ENCODE measurements around the gene ZNF316.
"Not testable (repeated sequence)": the region's sequence is repeated elsewhere in the genome, so short reads cannot be mapped to it uniquely, and the experiment has no call there.

The ZNF316 gene

GRCh38 chr7:6648066-6648814 is 11.1 kb downstream of the ZNF316 start:
- DNase-seq: no peak

- DNase-seq: no peak
Measured at GRCh38 chr7:6648815-6649104, 11.6 kb downstream of the ZNF316 start.

- no peak for DNase-seq
Measured at GRCh38 chr7:6649241-6649961, 12.3 kb downstream of the ZNF316 start.

GRCh38 chr7:6650086-6650485 is 13.0 kb downstream of the ZNF316 start:
- no peak for DNase-seq

- no peak for DNase-seq
Measured at GRCh38 chr7:6650521-6651011, 13.4 kb downstream of the ZNF316 start.

GRCh38 chr7:6651851-6652445 is 14.8 kb downstream of the ZNF316 start:
- no peak for DNase-seq

- DNase-seq: no peak
Measured at GRCh38 chr7:6652446-6653011, 15.4 kb downstream of the ZNF316 start.

- DNase-seq: no peak
Measured at GRCh38 chr7:6653071-6654003, 16.2 kb downstream of the ZNF316 start.

- DNase-seq: no peak
Measured at GRCh38 chr7:6654113-6654841, 17.2 kb downstream of the ZNF316 start.

- DNase-seq: no peak
Measured at GRCh38 chr7:6654842-6655610, 17.9 kb downstream of the ZNF316 start.

- DNase-seq: no peak
Measured at GRCh38 chr7:6655636-6656385, 18.7 kb downstream of the ZNF316 start.

- DNase-seq: no peak
Measured at GRCh38 chr7:6656413-6656812, 19.3 kb downstream of the ZNF316 start.

GRCh38 chr7:6658618-6659345 is 21.7 kb downstream of the ZNF316 start:
- no peak for DNase-seq

- DNase-seq: not testable (repeated sequence)
Measured at GRCh38 chr7:6670851-6671250, 33.7 kb downstream of the ZNF316 start.

GRCh38 chr7:6675807-6676405 is 38.8 kb downstream of the ZNF316 start:
- DNase-seq: no peak

- DNase-seq: no peak
Measured at GRCh38 chr7:6680146-6680545, 43.0 kb downstream of the ZNF316 start.

GRCh38 chr7:6691103-6691502 is 54.0 kb downstream of the ZNF316 start:
- DNase-seq: no peak

- no peak for DNase-seq
Measured at GRCh38 chr7:6691609-6692106, 54.5 kb downstream of the ZNF316 start.

GRCh38 chr7:6700793-6701192 is 63.7 kb downstream of the ZNF316 start:
- no peak for DNase-seq

Data from activated CD8-positive, alpha-beta memory T cell treated with anti-CD3 and anti-CD28 coated beads, Interleukin-2, amount 50 U/mL, for 4 hours (primary cell).